Activated naive CD4-positive, alpha-beta T cell treated with anti-CD3 and anti-CD28 coated beads, Interleukin-2, amount 10 ng/mL, durations not matched to agents 7 days and 5 days (primary cell): ENCODE measurements around the gene ULBP2.
"Not testable (repeated sequence)": the region's sequence is repeated elsewhere in the genome, so short reads cannot be mapped to it uniquely, and the experiment has no call there.

ENCODE experiments used
- CTCF ChIA-PET: fragments of 350-600 bp; sonication (Branson Sonifier 250); formaldehyde crosslinking; loops from one replicate; lab custom pipeline; 2021; ENCODE audit warnings: antibody characterized with exemption; lab: Charles Lee
- DNase-seq: peaks from one replicate; pipeline ENCODE4 v3.0.0-alpha.2; 2020
- H3K27ac Mint-ChIP-seq: one replicate; pipeline ENCODE4 v1.8.0; 2021; ENCODE audit warnings: mild to moderate bottlenecking, moderate library complexity, mixed read lengths
- H3K27me3 Mint-ChIP-seq: one replicate; pipeline ENCODE4 v1.8.0; 2021; ENCODE audit warnings: mild to moderate bottlenecking, mixed read lengths
- H3K36me3 Mint-ChIP-seq: one replicate; pipeline ENCODE4 v1.8.0; 2021; ENCODE audit warnings: mixed read lengths
- H3K4me1 Mint-ChIP-seq: one replicate; pipeline ENCODE4 v1.8.0; 2021; ENCODE audit warnings: mixed read lengths
- H3K4me3 Mint-ChIP-seq: one replicate; pipeline ENCODE4 v1.8.0; 2021; ENCODE audit warnings: mild to moderate bottlenecking, moderate library complexity, mixed read lengths
- H3K9me3 Mint-ChIP-seq: one replicate; pipeline ENCODE4 v1.8.0; 2021; ENCODE audit warnings: mixed read lengths

The ULBP2 gene

DNA sequence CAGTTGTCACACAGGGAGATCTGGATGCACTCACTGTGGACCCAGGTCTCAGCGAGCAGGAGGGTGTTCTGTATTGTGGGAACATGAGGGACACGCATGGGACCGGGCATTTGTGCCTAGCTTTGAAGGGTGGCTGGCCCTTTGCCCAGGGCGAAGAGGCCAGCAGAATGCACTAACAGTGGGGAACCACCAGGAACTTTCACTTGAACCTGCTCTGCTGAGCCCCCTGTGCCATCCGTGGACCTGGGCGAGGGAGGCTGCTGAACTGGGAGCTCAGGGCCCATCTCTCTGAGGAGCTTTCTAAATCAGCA lies 1.2 kb upstream of the ULBP2 start:
- Mint-ChIP-seq H3K4me3 (peak overlapping the region; percentile 26), H3K4me1 (peaks cover 59% of the 10 kb centered on the region), H3K36me3 (peaks cover 5% of the 10 kb centered on the region), H3K27ac (no peak overlapping the region), H3K9me3 (no peaks in the 10 kb centered on the region), H3K27me3 (peaks cover 85% of the 10 kb centered on the region)
- CTCF ChIA-PET = no interaction called here
- DNase-seq = no peak

DNA sequence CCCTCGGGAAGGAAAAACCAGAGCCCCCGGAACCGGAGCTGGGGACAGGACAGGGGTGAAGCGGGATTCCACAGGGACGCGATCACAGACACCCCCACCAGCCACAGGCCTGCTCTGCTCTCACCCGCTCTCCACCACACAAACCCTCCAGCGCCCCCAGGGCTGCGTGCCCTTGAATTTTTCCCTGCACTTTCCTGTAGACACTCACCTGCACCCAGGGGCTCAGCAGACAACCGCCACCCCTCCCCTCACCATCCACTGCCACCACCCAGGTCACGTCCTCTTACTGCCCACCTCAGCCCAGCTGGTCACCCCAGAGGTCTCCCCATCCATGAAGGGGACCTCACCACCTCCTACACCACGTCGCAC lies 631 bp downstream of the ULBP2 start:
- peak overlapping the region; percentile 64 for H3K27ac Mint-ChIP-seq

DNA sequence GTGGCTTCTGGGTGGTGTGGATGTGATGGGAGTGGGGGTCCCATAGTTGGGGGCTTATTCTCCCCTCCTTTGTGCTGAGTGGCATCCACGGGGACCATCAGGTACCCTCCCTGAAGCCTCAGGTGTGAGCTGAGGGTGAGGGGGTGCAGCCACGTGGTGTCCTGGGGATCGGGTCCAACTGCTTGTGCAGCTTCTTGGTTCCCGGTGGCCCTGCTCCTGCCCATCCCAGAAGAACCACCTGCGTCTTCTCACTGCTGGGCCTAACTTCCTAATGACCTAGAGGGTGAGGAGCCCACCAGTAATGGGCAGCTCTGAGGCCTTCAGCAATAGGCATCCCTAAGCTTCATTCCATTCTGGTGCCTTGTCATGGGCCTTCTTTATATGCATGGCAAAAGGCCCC lies 1.5 kb downstream of the ULBP2 start:
- H3K9me3 Mint-ChIP-seq, CTCF ChIA-PET, H3K27ac Mint-ChIP-seq, DNase-seq, H3K36me3 Mint-ChIP-seq: not testable (repeated sequence)
- H3K27me3 Mint-ChIP-seq = peaks cover 79% of the 10 kb centered on the region
- H3K4me3 Mint-ChIP-seq = peak overlapping the region; percentile 87
- peaks cover 43% of the 10 kb centered on the region for H3K4me1 Mint-ChIP-seq

More for the DNA sequence above, 631 bp downstream of the ULBP2 start:
- DNase-seq = no peak
- Mint-ChIP-seq H3K4me1 (peaks cover 50% of the 10 kb centered on the region), H3K27me3 (peaks cover 80% of the 10 kb centered on the region), H3K9me3 (no peaks in the 10 kb centered on the region), H3K4me3 (peak overlapping the region; percentile 87), H3K36me3 (peaks cover 5% of the 10 kb centered on the region)
- CTCF ChIA-PET = no interaction called here

DNA sequence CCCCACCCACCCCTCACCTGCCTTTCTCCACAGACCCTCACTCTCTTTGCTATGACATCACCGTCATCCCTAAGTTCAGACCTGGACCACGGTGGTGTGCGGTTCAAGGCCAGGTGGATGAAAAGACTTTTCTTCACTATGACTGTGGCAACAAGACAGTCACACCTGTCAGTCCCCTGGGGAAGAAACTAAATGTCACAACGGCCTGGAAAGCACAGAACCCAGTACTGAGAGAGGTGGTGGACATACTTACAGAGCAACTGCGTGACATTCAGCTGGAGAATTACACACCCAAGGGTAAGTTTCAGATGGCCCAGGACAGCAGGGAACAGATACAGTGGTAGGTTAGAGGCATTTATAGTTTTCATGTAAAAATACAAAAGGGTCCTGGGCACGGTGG lies 3.5 kb downstream of the ULBP2 start:
- H3K36me3 Mint-ChIP-seq, H3K4me3 Mint-ChIP-seq, DNase-seq, CTCF ChIA-PET, H3K27ac Mint-ChIP-seq, H3K9me3 Mint-ChIP-seq: not testable (repeated sequence)
- H3K4me1 Mint-ChIP-seq = peaks cover 24% of the 10 kb centered on the region
- peaks cover 76% of the 10 kb centered on the region for H3K27me3 Mint-ChIP-seq

DNA sequence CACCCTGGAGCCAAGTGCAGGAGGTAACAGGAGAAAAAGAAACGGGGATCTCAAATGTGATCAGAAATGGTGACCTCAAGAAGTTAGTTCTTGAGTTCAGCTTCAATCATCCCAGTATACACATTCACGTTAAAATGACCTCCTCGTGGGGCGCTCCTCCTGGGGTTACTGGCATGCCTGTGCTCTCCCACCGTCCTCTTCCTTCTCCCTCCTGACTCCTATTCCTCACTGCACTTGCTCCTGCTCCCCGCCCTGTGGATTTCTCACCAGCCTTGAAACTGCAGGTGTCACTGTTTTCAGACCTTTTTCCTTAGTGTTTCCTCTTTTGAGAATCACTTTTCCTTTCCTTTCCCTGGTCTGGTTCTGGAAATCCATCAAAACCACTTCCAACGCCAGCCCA lies 4.8 kb downstream of the ULBP2 start:
- CTCF ChIA-PET, H3K27ac Mint-ChIP-seq, H3K4me3 Mint-ChIP-seq, DNase-seq, H3K9me3 Mint-ChIP-seq, H3K36me3 Mint-ChIP-seq: not testable (repeated sequence)
- Mint-ChIP-seq H3K27me3 (peaks cover 76% of the 10 kb centered on the region), H3K4me1 (peaks cover 12% of the 10 kb centered on the region)

DNA sequence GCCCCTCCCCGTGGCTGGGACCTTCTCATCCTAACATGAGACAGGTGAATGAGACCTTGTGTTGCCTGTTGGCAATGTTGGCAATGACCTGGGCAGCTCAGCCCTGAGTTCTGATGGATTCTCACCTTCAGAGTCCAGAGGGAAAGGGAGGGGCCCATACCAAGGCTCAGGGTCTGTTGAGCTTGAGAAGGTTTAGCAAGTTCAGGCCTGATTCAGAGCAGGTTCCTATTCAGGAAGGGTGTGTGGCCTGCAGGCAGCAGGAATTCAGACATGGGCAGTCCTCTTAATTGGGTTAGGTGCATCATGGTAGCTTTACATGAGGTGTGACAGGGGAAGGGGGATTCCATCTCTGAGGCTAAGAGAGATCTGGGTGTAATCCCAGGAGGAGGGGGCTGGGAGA lies 5.7 kb downstream of the ULBP2 start:
- H3K36me3 Mint-ChIP-seq, H3K27ac Mint-ChIP-seq, H3K4me3 Mint-ChIP-seq, DNase-seq, H3K9me3 Mint-ChIP-seq, CTCF ChIA-PET, H3K4me1 Mint-ChIP-seq: not testable (repeated sequence)
- peaks cover 75% of the 10 kb centered on the region for H3K27me3 Mint-ChIP-seq

DNA sequence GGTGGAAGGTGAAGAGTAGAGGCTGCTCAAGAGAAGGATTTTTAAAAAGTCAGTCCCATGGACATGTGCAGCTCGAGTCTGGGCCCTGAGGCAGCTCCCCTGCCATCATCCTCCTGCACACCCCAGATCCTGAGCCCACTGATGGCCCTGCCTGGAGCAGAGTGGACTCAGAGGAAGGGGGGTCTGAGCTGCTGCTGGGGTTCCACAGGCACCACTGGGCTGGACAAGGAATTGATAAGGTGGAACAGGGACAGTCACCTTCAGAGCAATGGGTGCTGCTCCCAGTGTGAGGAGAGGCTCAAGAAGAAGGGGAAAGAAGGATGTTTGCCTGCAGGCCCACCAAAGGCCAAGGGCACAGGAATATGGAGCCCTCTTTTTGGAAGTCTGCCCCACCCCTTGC lies 6.2 kb downstream of the ULBP2 start:
- DNase-seq = no peak
- CTCF ChIA-PET = interaction anchor here (1.9 kb wide), 1 partner anchor 69 kb away, joined by 5 read pairs; no protein-coding TSS in a partner anchor
- Mint-ChIP-seq H3K27me3 (peaks cover 75% of the 10 kb centered on the region), H3K9me3 (no peaks in the 10 kb centered on the region), H3K4me3 (no peak overlapping the region), H3K4me1 (peaks cover under 1% of the 10 kb centered on the region), H3K36me3 (peaks cover 2% of the 10 kb centered on the region), H3K27ac (no peak overlapping the region)

DNA sequence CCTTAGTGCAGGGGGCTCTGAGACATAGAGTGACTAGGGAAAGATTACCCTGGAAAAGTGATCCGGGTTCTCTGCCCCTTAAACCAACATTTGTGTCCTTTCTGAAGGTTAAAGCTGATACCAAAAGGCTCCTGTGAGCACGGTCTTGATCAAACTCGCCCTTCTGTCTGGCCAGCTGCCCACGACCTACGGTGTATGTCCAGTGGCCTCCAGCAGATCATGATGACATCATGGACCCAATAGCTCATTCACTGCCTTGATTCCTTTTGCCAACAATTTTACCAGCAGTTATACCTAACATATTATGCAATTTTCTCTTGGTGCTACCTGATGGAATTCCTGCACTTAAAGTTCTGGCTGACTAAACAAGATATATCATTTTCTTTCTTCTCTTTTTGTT lies 6.8 kb downstream of the ULBP2 start:
- no peak for DNase-seq
- no peaks in the 10 kb centered on the region for H3K9me3 Mint-ChIP-seq
- CTCF ChIA-PET = interaction anchor here (1.9 kb wide), 1 partner anchor 68 kb away, joined by 5 read pairs; no protein-coding TSS in a partner anchor
- H3K4me1 Mint-ChIP-seq = peaks cover 4% of the 10 kb centered on the region
- no peak overlapping the region for H3K4me3 Mint-ChIP-seq
- H3K27ac Mint-ChIP-seq = no peak overlapping the region
- H3K27me3 Mint-ChIP-seq = peaks cover 75% of the 10 kb centered on the region
- peaks cover 2% of the 10 kb centered on the region for H3K36me3 Mint-ChIP-seq

DNA sequence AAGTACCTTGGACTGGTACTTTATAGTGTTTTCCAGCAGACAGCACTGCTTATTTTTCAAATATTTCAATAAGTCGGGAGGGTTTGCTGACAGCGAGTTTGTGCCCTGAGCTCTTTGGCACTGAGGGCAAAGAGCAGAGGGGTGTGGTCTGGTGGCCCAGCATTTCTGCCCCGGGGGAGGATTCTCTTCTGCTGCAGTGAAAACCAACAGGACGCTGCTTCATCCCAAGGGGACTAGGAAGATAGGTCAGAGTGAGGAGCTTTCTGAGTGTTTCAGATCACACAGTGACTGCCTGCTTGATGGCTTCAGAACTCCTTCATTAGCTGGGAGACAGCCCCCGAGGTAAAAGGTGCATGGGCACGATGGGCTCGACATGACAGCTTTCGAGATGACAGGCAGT lies 8.6 kb downstream of the ULBP2 start:
- no peak overlapping the region for H3K4me3 Mint-ChIP-seq
- H3K4me1 Mint-ChIP-seq = peaks cover 11% of the 10 kb centered on the region
- peaks cover 2% of the 10 kb centered on the region for H3K36me3 Mint-ChIP-seq
- H3K27ac Mint-ChIP-seq = no peak overlapping the region
- DNase-seq = no peak
- H3K27me3 Mint-ChIP-seq = peaks cover 89% of the 10 kb centered on the region
- no peaks in the 10 kb centered on the region for H3K9me3 Mint-ChIP-seq
- CTCF ChIA-PET = no interaction called here

DNA sequence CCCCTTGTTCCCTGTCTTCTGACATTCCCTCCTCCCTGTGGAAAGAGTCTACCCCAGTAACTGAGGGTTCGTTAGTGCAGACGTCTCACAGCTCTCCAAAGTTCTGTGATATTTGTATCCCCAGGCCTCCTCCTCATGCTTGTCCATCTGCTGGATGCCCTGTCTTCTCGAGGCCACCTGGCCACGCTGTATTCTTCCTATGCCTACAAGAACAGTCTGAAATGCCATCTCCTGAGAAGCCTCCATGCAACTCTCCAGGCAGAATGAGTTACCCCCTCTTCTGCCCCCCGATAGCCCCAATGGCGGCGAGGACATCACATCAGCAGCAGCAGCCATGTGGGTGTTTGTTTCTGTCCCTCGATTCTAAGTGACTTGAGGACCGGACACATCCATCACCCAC lies 9.3 kb downstream of the ULBP2 start:
- no peak for DNase-seq
- CTCF ChIA-PET = no interaction called here
- peaks cover 2% of the 10 kb centered on the region for H3K36me3 Mint-ChIP-seq
- H3K4me1 Mint-ChIP-seq = peaks cover 11% of the 10 kb centered on the region
- no peak overlapping the region for H3K27ac Mint-ChIP-seq
- peaks cover 91% of the 10 kb centered on the region for H3K27me3 Mint-ChIP-seq
- H3K4me3 Mint-ChIP-seq = no peak overlapping the region
- H3K9me3 Mint-ChIP-seq = no peaks in the 10 kb centered on the region

DNA sequence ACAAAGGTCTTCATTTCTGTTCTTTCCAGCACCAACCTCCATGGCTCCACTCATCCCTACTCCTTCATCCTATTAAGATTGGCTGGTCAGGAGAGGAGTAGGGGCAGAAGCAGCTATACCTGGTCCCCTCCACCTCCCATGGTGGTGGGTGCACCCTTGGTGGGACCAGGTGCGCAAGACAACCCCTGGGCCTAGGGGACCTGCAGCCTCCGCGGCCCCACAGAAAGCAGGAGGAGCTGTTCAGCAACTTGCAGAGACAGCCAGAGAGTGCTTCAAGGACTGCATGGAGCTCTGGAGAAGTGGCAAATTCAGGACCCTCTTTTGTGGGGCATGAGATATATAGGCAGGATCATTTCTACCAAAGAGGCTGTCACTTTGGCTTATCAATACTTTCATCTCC lies 9.8 kb downstream of the ULBP2 start:
- Mint-ChIP-seq H3K4me1 (peaks cover 11% of the 10 kb centered on the region), H3K4me3 (no peak overlapping the region), H3K27ac (no peak overlapping the region), H3K36me3 (peaks cover 2% of the 10 kb centered on the region), H3K27me3 (peaks cover 90% of the 10 kb centered on the region), H3K9me3 (no peaks in the 10 kb centered on the region)
- CTCF ChIA-PET = interaction anchor here (1.7 kb wide), 1 partner anchor 65 kb away, joined by 13 read pairs; no protein-coding TSS in a partner anchor
- DNase-seq = no peak

DNA sequence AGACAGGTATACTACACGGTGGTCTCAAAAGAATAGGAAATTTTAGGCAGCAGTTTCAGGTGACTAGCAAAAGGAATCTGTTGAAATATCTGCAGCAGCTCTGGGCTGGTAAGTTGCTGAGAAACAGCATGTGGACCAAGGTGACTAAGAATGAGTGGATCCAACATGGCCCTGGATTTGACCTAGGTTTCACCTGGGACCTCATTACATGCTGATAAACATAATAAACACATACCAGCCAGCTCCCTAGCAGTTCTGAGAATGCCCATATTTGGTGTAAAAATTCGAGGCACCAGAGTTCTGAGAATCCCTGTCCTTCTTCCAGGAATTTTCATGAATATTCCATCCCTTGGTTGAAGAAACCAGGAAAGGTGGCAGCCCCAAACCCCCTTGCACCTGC lies 11.6 kb downstream of the ULBP2 start:
- DNase-seq, H3K9me3 Mint-ChIP-seq, H3K36me3 Mint-ChIP-seq, H3K4me3 Mint-ChIP-seq, H3K27ac Mint-ChIP-seq: not testable (repeated sequence)
- CTCF ChIA-PET = interaction anchor here (1.0 to 1.7 kb wide), 2 partner anchors 54 to 63 kb away, joined by 3 to 13 read pairs; no protein-coding TSS in a partner anchor
- peaks cover 87% of the 10 kb centered on the region for H3K27me3 Mint-ChIP-seq
- peaks cover 11% of the 10 kb centered on the region for H3K4me1 Mint-ChIP-seq

DNA sequence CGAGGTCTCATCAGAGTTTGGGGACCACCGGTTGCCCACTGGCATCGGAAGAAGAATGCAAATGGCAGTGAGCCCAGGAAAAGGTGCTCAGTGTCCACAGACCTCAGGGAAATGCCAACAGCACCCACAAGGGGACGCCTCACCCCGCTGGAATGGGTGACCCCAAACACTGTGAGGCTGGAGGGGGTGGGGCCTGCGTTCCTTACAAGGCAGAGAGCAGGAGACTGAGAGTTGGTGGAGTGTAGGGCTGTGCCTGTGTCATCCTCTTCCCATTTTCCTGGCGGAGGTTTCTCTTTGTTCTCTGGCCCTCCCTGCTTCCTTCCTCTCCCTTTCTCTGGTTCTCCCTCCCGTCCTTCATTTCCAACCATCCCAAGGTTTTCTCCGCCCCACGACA lies 12.1 kb downstream of the ULBP2 start:
- H3K27ac Mint-ChIP-seq, H3K36me3 Mint-ChIP-seq, H3K9me3 Mint-ChIP-seq, DNase-seq, CTCF ChIA-PET, H3K4me3 Mint-ChIP-seq: not testable (repeated sequence)
- Mint-ChIP-seq H3K27me3 (peaks cover 88% of the 10 kb centered on the region), H3K4me1 (peaks cover 11% of the 10 kb centered on the region)

DNA sequence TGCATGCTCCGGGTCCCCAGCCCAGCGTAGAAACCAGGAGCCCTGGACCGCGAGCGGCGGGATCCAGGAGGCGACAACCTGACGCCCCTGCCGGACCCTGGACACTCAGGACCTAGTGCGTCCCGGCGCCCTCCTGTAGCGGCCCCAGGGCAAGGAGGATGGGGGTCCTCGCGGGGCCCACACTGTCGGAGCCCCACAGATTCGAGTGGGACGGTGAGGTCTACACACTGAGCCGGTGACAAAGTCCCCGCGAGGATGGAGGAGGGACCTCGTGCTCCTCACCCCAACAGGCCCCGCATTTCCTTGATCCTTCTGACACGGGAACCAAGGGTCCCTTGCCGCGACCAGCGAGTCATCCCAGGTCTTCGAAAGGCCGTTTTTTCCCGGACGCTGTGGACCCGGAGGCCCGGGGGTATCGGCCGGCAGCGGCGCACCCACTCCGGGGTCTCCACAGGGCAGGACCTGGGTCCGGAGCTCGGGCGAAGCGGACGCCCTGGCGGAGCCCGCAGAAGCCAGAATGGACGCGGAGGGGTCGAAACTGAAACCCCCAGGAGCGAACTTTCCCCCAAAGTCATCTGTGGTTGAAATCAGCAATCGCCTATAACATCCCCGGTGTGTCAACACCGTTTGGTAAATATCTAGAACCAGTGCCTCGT lies 12.6 kb downstream of the ULBP2 start:
- H3K27ac Mint-ChIP-seq, H3K9me3 Mint-ChIP-seq, CTCF ChIA-PET, H3K4me3 Mint-ChIP-seq, DNase-seq, H3K36me3 Mint-ChIP-seq: not testable (repeated sequence)
- Mint-ChIP-seq H3K4me1 (peaks cover 11% of the 10 kb centered on the region), H3K27me3 (peaks cover 90% of the 10 kb centered on the region)

DNA sequence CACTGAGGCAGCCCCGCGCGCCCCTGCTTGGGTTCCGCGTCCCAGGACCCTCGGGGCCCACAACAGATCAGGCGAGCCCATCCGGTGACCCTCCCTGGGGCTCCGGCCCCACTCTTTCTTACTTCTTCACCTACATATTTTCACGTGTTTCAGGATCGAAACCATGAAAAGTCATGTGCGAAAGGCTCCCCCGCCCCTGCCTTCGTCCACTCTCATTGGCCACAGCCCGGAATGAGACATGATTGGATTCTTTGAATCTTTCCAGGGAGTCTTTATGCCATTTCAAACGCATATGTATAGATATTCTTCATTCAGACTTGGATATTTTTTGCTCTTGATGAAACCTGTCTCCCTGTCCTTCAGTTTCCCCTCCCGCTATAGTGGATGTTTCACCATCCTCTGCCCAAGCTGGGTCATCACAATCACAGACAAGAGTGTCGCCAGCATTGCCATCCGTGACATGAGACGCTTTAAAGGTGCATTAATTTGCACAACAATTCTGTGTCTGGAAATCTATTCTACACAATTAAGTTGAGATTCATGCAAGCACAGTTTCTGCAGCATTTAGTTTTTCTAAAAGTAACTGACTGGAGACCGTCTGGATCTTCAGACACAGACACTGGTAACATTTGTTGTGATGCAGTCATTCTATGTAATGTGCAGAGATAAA lies 13.3 kb downstream of the ULBP2 start:
- peak overlapping the region; percentile 55 for H3K27ac Mint-ChIP-seq
- H3K4me3 Mint-ChIP-seq, DNase-seq, H3K36me3 Mint-ChIP-seq, CTCF ChIA-PET, H3K9me3 Mint-ChIP-seq: not testable (repeated sequence)
- H3K4me1 Mint-ChIP-seq = peaks cover 11% of the 10 kb centered on the region
- peaks cover 90% of the 10 kb centered on the region for H3K27me3 Mint-ChIP-seq
